Measurements from ENCODE around the gene CLEC4A.
A peak's percentile ranks its signal among the peaks of the same experiment; 100 is the strongest.
"Not testable (repeated sequence)": the region's sequence is repeated elsewhere in the genome, so short reads cannot be mapped to it uniquely, and the experiment has no call there.

The CLEC4A gene

GRCh38 chr12:8179989-8180585, 56.7 kb downstream of the CLEC4A start:
- TF ChIP-seq, protein P1, sequence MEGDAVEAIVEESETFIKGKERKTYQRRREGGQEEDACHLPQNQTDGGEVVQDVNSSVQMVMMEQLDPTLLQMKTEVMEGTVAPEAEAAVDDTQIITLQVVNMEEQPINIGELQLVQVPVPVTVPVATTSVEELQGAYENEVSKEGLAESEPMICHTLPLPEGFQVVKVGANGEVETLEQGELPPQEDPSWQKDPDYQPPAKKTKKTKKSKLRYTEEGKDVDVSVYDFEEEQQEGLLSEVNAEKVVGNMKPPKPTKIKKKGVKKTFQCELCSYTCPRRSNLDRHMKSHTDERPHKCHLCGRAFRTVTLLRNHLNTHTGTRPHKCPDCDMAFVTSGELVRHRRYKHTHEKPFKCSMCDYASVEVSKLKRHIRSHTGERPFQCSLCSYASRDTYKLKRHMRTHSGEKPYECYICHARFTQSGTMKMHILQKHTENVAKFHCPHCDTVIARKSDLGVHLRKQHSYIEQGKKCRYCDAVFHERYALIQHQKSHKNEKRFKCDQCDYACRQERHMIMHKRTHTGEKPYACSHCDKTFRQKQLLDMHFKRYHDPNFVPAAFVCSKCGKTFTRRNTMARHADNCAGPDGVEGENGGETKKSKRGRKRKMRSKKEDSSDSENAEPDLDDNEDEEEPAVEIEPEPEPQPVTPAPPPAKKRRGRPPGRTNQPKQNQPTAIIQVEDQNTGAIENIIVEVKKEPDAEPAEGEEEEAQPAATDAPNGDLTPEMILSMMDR (conservative IDR thresholded peaks at IDR 0.05; ENCODE audit: low read length): peak; percentile 37
- DNase-seq (ENCODE audit: low read depth): peak; percentile 33
- peak overlapping the region; percentile 61 for H3K4me3 ChIP-seq (ENCODE audit: low read length)

- peak; percentile 15 for DNase-seq (ENCODE audit: low read depth)
- H3K4me3 ChIP-seq (ENCODE audit: low read length): not testable (repeated sequence)
These were observed 57.9 kb downstream of the CLEC4A start for GRCh38 chr12:8181271-8181670.

DNA sequence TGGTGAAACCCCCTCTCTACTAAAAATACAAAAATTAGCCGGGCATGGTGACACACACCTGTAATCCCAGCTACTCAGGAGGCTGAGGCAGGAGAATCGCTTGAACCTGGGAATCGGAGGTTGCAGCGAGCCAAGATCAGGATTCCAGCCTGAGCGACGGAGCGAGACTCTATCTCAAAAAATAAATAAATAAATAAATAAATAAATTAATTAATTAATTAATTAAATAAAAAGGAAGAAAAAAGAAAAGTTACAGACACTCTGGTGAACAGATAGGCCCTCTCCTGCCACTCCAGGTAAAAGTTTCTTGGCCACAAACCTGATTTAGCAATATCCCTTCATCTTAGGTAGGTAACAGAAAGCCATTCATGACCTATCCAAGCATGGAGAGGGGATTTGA, 59.5 kb downstream of the CLEC4A start:
- not testable (repeated sequence) for H3K4me3 ChIP-seq (ENCODE audit: low read length); DNase-seq (ENCODE audit: low read depth)

DNA sequence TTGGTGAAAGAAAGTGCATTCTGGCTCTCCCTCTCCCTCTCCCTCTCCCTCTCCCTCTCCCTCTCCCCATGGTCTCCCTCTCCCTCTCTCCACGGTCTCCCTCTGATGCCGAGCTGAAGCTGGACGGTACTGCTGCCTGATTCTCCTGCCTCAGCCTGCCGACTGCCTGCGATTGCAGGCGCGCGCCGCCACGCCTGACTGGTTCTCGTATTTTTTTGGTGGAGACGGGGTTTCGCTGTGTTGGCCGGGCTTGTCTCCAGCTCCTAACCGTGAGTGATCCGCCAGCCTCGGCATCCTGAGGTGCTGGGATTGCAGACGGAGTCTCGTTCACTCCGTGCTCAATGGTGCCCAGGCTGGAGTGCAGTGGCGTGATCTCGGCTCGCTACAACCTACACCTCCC, 59.9 kb downstream of the CLEC4A start:
- not testable (repeated sequence) for DNase-seq (ENCODE audit: low read depth); H3K4me3 ChIP-seq (ENCODE audit: low read length)

DNA sequence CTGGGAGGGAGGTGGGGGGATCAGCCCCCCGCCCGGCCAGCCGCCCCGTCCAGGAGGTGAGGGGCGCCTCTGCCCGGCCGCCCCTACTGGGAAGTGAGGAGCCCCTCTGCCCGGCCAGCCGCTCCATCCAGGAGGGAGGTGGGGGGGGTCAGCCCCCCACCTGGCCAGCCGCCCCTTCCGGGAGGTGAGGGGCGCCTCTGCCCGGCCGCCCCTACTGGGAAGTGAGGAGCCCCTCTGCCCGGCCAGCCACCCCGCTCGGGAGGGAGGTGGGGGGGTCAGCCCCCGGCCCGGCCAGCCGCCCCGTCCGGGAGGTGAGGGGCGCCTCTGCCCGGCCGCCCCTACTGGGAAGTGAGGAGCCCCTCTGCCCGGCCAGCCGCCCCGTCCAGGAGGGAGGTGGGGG, 60.8 kb downstream of the CLEC4A start:
- H3K4me3 ChIP-seq (ENCODE audit: low read length); DNase-seq (ENCODE audit: low read depth): not testable (repeated sequence)

DNA sequence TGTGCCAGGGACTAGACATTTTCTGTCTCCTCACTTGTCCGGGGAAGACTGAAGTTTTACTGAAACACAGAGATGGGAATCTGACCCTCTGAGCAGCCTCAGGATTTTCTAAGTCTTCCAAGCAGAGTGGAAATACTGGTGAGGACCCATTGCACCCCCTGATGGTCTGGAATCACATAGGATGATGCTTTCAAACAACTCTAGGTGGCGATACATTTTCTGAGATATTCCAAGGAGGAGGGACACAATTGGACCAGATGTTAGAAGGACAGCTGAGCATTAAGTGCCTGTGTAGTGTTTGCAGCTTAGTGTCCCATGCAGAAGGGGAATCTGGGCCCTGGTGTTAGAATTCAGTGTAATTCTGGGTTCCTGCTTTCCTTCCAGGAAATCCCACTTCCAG, 64.7 kb downstream of the CLEC4A start:
- DNase-seq (ENCODE audit: low read depth); H3K4me3 ChIP-seq (ENCODE audit: low read length): not testable (repeated sequence)

Data from AG10803 (cell line).